ENCODE measurements around the gene C16orf92.

Gene C16orf92

DNA sequence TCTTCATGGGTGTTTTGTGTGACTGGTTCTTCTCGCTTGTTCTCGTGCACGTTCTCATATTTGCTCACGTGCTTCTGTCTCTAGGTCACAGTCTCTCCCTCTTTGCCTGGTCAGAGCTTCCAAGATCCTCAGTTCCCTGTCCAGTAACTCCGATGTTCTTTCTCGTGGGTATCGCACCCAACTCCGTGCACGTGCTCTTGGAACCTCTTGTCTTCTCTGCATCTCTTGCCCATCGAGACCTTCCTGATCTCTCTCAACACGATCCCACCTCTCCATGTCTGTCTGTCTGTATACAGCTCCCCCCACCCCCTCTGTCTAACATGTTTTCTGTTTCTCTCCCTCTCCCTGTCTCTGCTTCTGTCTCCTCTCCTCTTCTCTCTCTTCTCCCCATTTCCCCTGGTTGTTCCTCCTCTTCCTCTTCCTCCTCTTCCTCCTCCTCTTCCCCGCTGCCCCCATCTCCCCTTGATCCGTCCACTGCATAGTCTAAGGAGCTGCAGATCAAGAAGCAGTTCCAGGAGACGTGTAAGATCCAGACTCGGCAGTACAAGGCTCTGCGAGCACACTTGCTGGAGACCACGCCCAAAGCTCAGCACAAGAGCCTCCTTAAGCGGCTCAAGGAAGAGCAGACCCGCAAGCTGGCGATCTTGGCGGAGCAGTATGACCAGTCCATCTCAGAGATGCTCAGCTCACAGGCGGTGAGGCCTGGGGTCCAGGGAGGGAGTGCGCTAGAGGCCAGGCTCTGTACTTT, 33.7 kb upstream of the C16orf92 start:
- no peak for DNase-seq

DNA sequence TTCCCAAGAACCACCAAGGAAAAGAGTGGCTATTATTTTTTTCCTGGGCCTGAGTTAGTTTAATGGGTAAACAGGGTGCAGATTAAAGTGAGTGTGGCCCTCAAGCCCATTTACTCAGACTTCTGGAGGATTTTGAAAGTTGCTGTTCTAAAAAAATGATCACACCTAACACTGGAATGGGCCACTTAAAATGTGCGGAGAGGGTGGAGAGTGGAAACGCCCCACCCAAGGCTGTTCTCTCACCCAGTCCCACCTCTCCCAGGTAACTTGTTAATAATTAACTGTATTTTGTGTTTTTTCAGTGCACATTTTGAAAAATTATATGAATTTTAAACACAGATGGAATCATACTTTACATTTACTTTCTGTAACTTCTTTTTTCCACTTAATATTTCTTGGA, 33.0 kb upstream of the C16orf92 start:
- DNase-seq: no peak

DNA sequence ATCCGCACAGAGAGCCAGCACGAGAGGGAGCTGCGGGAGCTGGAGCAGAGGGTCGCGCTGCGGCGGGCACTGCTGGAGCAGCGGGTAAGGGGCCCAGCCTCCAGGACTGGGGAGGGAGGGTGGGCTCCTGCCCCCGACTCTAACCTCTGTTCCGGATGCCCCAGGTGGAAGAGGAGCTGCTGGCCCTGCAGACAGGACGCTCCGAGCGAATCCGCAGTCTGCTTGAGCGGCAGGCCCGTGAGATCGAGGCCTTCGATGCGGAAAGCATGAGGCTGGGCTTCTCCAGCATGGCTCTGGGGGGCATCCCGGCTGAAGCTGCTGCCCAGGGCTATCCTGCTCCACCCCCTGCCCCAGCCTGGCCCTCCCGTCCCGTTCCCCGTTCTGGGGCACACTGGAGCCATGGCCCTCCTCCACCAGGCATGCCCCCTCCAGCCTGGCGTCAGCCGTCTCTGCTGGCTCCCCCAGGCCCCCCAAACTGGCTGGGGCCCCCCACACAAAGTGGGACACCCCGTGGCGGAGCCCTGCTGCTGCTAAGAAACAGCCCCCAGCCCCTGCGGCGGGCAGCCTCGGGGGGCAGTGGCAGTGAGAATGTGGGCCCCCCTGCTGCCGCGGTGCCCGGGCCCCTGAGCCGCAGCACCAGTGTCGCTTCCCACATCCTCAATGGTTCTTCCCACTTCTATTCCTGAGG, 32.0 kb upstream of the C16orf92 start:
- no peak for DNase-seq

DNA sequence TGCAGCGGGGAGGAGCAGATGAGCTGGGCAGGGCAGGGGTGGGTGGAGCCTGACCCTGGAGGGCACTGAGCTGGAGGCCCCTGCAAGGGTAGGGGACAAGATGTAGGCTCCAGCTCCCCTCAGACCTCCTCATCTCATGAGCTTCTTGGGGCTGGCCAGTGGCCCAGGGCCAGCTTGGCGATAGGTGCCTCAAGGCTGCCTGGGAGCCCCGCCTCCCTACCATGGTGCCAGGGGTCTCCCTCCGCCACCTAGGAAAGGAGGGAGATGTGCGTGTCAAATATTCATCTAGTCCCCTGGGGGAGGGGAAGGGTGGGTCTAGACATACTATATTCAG, 31.5 kb upstream of the C16orf92 start:
- no peak for DNase-seq

DNA sequence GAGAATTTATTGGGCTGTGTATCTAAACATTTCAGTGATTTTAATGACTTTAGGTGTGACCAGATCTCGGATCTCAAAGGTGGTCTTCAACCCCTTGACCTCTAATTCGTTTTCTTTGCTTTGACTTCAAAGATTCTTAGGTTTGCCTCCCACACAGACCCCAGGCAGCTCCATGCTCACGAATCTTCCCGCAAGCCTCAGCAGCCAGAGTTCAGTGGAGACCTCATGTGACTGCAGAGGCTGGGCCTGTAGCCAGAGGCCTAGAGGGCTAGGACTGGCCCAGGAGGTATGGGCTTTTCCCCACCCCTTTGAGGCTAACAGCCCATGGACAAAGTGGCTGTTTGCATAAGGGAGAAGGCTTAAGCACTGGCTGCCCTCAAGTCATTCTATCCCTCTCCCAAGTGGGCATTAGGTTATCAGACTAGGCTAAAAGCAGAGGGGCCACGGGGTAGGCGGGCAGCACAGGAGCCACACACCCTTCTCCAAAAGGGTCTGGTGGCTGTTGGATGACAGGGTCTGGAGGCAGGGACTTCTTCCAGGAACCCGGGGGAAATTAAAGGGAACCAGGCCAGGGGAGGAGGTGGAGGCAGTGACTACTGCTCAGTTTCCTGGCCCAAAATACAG, 30.5 kb upstream of the C16orf92 start:
- no peak for DNase-seq

DNA sequence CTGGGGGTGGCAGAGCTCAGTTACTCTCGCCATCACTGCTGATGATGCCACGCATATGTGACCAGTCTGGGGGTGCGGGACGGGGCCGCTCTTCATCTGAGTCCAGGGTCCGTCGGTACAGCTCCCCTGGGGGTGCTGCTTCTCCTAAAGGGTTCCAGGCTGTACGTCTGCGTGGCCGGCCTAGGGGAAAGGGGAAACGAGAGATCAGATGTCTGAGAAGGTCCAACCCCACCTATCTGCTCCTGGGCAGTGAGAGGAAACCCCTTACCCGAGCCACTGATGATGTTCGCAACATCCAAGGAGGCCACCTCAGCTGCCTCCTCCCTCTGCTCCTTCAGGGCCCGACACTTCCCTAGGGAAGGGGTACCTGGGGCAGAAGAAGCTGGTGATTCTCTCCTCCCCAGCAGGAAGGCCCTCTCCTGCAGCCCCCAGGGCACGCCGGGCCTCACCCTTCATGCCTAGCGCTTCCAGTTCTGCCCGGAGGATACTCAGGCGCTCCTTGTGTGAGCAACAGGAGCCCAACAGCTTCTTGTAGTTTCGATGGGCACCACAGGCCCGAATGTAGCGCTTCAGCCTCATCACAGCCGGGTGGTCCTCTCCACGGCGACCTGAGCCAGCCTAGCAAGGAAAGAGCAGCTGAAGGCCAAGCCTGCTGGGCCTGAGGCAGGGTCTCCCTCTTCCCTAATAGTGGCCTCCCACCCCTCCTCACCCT, 29.7 kb upstream of the C16orf92 start:
- no peak for DNase-seq

DNA sequence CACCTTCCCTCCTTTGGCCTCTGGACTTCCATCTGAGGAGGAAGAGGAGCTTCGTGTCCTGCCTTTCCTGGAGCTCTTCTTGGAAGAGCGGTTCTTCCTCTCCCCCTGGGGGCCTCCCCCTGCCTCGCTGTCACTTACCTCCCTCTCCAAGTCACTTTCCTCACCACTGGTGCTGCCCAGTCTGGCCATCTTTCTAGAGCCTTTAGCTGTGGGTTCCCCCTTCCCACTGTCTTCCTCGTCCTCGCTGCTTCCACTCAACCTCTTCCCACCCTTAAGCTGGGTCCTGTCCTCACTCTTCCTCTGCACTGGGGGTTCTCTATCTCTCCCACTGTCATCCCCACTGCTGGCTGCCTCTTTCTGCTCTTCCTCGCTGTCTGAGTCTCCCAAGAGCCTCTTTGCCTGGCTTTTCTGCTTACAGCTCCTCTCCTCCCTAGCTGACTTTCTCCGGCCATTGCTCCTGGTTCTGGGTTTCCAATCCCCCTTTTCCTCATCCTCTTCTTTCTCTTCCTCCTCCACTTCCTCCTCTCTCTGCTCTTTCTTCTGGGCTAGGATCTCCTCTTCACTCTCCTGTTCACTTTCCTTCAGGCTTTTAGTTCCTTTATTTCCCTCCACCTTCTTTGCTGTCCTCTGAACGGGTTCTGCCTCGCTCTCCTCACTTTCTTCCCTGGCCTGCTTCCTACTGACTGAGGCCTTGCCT, 28.9 kb upstream of the C16orf92 start:
- DNase-seq: no peak

DNA sequence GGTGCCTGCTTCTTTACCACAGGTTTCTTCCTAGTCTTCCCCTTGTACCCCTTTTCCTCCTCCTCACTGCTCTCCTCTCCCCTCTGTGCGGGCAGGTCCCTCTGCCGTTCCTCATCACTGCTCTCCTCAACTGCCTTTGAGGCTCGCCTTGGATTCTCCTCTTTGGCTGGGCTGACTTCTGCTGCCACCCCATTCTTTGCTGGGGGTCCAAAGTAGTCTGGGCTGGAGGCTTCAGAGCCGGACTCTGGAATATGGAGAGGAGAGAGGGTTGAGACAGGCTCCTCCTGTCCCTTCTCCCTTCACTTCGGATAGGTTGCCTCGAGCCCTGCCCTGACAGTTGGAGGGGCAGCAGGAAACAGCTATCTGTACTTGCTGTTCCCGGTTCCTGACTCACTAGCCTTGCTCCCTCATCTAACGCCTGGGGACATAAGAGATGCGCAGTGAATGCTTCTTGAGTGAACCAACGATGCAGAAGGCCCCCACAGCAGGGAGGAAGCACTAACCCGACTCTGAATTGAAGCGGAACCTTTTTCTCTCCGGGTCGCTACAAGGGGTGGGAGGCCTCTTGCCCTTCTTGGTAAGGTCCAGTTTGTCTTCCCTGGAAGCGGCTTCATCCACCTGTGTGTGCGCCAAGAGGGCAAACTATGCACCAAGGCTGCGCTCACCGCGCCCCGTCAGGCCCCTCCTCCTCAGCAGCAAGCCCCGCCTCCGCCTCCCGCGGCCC, 28.2 kb upstream of the C16orf92 start:
- no peak for DNase-seq

DNA sequence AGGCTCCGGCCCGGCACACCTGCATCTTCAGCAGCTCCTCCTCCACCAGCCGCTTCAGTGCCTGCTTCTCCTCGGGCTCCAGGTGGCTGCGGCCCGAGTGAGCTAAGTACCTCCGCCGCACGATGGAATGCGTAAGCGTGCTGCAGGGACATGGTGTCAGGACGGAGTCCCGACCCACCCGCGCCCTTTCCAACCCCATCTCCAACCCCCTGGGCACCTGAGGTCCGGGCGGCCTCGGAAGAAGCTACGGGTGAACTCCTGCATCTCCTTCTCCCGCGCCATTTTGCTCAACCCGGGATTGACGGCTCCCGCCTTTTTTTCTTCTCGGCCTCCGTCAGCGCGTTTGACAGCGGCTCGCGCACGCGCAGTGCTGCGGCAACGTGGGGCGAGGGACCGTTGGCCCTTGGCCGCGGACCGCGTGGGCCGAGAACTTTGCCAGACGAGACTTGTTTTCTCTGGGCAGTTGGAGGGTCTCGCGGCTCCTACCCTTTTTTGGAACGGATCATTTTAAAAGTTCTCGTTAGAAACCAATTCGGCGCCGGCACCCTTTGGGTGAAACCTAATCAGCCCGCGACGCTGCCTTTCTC, 27.6 kb upstream of the C16orf92 start, which contains the start of gene HIRIP3:
Gene HIRIP3 (minus strand): TSS at position 294 of the 587 bp plus-strand sequence. CDS start 12 bp downstream, at position 282.
- DNase-seq: peak; percentile 82

DNA sequence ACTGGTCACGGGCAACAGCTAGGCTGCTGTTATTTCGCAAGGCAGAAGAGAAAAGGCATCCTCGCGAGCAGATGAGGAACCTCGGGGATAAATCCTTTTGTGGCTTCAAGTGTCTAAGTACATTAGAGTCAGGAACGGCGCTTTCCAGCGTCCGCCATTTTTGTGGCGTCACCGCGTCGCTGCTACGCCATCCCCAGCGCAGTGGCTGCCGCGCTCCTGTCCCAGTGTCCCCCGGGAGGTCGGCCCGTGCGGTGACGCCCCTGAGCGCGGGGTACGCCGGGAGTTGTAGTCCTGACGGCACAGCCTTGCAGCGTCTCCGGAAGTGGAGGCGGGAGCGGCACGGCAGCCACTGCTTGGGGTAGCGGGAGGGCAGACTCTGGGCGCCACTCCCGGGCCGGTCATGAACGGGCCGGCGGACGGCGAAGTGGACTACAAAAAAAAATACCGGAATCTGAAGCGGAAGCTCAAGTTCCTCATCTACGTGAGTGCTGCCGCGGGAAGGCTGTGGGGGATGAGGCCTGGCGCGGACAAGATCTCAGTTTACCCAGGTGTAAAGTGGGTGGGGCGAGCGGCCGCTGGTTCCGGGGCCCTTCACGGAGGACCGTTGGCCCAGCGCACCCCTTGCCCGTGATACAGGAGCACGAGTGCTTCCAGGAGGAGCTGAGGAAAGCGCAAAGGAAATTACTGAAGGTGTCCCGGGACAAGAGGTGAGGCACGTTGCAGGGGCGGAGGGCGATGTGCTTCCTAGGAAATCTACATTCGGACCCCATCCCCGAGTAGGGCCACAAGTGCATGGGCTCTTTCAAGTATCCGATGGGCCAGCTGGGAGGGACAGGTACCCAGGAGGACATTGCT, 26.9 kb upstream of the C16orf92 start, which contains the start of gene INO80E:
Gene INO80E (plus strand): TSS at position 331 of the 855 bp plus-strand sequence. CDS start 70 bp downstream, at position 401.
- peak; percentile 97 for DNase-seq

DNA sequence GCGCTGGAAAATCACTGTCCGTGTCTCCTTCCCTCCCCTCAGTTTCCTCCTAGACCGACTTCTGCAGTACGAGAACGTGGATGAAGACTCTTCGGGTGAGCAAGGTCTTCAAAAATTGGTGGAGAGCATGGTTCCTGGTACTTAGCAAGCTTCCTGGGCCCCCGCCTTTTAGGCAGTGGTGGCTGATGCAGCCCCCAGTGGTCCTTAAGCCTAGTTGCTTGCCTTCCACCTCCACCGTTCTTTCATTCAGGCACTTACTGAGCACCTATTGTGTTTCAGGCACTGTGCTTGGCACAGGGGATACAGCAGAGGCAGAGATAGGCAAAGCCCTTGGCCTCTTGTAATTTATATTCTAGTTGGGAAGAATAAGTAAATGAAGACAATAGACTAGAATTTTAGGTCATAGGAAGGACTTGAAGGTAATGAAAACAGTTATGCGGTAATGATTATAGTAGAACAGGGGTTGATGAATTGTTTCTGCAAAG, 26.2 kb upstream of the C16orf92 start:
- DNase-seq: no peak

DNA sequence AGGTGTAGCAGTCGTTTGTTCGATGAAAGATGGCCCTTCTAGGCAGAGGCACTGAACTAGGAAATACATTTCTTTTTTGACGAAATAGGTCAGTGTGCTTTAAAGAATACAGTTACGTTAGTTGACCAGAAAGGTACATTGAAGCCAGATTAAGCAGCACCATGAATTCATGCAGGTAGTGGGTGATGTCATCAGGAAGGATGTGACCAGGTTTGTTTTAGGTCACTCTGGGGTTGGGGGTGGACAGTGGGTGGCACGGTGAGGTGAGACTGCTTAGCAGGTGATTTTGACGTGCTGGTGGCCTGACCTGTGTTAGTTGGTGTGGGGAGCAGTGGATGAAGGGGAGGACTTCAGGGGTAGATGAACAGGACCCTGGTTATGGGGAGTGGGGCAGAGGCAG, 23.4 kb upstream of the C16orf92 start:
- no peak for DNase-seq

DNA sequence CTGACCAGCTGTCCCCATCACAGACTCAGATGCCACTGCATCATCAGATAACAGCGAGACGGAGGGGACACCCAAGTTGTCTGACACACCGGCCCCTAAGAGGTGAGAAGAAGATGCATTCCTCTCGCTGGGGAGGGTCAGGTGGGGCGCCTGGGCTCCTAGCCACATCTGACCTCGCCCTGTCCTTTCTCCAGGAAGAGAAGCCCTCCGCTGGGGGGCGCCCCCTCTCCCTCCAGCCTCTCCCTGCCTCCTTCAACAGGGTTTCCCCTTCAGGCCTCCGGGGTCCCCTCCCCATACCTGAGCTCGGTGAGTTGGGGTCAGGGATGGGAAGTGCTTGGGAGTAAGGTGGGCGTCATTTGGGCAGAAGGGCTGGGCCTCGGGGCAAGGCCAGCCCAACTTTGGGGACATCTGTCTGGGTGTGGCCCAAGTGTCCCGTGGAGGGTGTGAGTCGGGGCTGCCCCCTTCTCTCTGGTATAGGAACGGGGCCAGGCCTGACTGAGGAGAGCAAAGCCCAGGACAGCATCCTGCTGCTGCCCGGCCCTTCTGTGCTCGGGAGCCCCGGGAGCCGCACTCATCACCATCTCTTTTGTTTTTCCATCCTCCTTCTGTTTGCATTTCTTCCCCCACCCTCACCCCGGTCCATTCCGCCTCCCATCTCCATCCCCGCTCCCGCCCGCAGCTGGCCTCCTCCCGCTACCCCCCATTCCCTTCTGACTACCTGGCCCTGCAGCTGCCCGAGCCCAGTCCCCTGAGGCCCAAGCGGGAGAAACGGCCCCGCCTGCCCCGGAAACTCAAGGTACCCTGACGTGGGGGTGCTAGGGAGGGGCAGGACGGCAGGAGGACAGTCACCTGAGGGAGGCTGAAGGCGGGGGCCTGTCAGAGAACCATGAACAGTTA, 22.0 kb upstream of the C16orf92 start:
- peak; percentile 78 for DNase-seq

DNA sequence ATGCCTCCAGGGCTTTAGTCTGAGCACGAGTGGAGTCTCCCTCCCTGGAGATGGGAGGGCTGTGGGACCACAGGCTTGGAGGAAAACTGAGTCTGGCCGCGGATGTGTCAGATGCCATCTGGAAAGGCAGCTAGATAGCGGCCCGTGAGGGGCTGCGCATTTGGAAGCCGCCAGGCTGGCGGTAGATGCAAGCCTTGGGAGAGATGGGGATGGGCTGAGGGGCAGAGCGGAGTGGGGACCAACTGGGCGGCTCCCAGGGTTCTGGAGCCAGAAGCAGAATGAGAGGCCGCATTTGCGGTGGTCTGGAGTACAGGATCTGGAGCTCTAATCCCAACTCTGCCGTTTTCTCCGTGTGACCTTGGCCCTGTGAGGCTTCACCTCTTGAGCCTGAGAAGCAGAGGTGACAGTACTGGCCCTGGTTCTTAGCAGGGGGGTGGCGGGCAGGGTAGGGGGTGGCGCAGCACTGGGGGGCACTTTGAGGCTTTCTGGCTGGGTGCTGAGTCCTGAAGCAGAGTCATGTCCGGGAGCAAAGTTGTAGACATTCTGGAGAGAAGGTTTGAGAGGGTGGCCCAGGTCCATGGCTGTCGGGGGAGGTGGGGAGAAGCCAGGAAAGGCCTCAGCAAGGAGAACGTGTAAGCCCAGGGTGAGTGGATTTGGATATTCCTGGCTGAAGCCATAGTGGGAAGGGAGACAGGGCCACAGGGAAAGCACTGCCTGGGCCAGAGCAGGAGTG, 20.2 kb upstream of the C16orf92 start:
- no peak for DNase-seq

DNA sequence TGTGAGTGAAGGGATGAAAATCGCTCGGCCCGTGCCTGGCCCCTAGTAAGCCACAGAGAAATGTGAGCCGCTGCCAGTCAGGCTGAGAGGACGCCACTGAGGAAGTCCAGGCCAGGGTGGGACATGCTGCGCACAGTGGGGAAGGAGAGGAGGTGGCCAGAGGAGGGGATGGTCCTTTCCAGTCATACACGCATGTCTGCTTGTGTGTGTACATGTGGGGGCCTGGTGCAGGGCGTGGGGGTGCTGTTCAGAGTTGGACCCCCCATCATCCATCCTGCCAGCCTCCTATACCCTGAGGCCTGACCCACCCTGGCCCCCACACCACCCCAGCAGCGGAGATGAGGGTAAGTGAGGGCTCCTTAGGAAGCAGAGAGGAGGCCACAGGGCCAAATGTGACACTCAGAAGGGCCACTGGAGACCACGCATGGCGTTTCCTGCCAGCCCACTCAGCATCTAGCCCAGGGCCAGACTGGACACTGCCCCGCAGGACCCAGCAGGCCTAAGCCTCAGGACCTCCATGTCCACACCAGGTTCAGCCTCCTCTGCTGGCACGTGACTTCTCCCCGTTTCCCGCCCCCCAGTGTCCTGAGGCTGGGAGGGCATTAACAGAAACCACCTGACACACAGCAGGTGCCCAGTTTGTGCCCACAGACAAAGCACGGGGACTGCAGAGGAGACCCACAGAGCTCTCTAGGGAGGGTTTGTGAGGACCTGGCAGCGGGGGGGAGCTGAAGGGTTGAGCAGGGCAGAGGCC, 19.2 kb upstream of the C16orf92 start:
- DNase-seq: no peak

DNA sequence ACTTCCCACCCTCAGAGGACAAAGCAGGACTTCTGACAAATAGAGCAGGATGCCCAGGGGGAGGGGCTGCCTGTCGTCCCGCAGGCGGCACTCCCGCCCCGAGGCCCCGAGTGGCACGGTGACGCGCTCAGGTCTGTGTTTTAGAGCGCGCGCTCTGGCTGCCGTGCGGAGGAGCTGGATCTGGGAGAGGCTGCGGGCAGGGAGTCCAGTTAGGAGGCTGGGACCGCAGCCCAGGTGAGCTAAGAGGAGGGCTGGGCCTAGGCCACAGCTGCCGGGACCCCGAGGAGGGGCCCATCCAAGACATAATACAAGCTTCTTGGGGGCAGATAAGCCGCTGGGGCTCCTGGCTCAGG, 18.6 kb upstream of the C16orf92 start:
- peak; percentile 66 for DNase-seq

DNA sequence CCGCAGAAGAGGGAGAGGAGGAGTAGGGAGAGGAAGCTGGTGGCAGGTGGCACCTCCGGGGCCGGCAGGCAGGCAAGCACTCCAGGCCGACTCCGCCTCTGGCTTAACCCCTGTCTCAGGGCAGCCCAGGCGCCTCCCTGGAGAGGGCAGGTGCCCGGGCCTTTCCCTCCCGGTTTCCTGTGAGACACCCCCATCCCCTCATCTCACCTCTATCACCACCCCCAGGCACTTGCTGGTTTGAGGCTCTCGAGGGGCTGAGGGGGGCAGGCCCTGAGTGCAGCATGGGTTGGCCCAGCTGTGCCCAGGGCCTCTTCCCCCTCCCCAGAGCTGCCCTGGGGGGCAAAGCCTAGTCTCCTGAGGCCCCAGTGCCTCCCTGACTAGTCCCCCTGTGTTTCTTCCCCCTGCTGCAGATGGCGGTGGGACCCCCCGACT, 18.2 kb upstream of the C16orf92 start:
- peak; percentile 71 for DNase-seq
